Activated naive CD4-positive, alpha-beta T cell treated with anti-CD3 and anti-CD28 coated beads, Interleukin-2, amount 50 U/mL, for 24 hours (primary cell): Measurements from ENCODE around the gene TAF1B.
A peak's percentile ranks its signal among the peaks of the same experiment; 100 is the strongest.

Experiments
- H3K27ac Mint-ChIP-seq: one replicate; pipeline ENCODE4 v1.8.0; 2021; ENCODE audit warnings: mild to moderate bottlenecking, mixed read lengths
- H3K27me3 Mint-ChIP-seq: one replicate; pipeline ENCODE4 v1.8.0; 2021; ENCODE audit warnings: mixed read lengths
- H3K36me3 Mint-ChIP-seq: one replicate; pipeline ENCODE4 v1.8.0; 2021; ENCODE audit warnings: mixed read lengths
- H3K4me1 Mint-ChIP-seq: one replicate; pipeline ENCODE4 v1.8.0; 2021; ENCODE audit warnings: mixed read lengths
- H3K4me3 Mint-ChIP-seq: one replicate; pipeline ENCODE4 v1.8.0; 2021; ENCODE audit warnings: mild to moderate bottlenecking, mixed read lengths
- H3K9me3 Mint-ChIP-seq: one replicate; pipeline ENCODE4 v1.8.0; 2021; ENCODE audit warnings: mixed read lengths

Gene TAF1B

GRCh38 chr2:9805435-9806297 lies 37.6 kb upstream of the TAF1B start:
- no peaks in the 10 kb centered on the region for H3K27me3 Mint-ChIP-seq
- no peaks in the 10 kb centered on the region for H3K36me3 Mint-ChIP-seq
- no peaks in the 10 kb centered on the region for H3K4me1 Mint-ChIP-seq
- H3K9me3 Mint-ChIP-seq, result no peaks in the 10 kb centered on the region
- H3K27ac Mint-ChIP-seq, result no peak overlapping the region
- no peak overlapping the region for H3K4me3 Mint-ChIP-seq

- H3K36me3 Mint-ChIP-seq, result no peaks in the 10 kb centered on the region
- H3K9me3 Mint-ChIP-seq, result no peaks in the 10 kb centered on the region
- H3K4me3 Mint-ChIP-seq, result no peak overlapping the region
- H3K27me3 Mint-ChIP-seq, result no peaks in the 10 kb centered on the region
- H3K27ac Mint-ChIP-seq, result no peak overlapping the region
- H3K4me1 Mint-ChIP-seq, result no peaks in the 10 kb centered on the region
Measured at GRCh38 chr2:9806298-9806610, 37.0 kb upstream of the TAF1B start.

- Mint-ChIP-seq H3K27ac (no peak overlapping the region), H3K4me3 (no peak overlapping the region), H3K27me3 (no peaks in the 10 kb centered on the region), H3K4me1 (no peaks in the 10 kb centered on the region), H3K36me3 (no peaks in the 10 kb centered on the region), H3K9me3 (no peaks in the 10 kb centered on the region)
Measured at GRCh38 chr2:9806656-9807055, 36.6 kb upstream of the TAF1B start.

- H3K4me3 Mint-ChIP-seq, result no peak overlapping the region
- no peak overlapping the region for H3K27ac Mint-ChIP-seq
- no peaks in the 10 kb centered on the region for H3K27me3 Mint-ChIP-seq
- no peaks in the 10 kb centered on the region for H3K9me3 Mint-ChIP-seq
- H3K4me1 Mint-ChIP-seq, result no peaks in the 10 kb centered on the region
- no peaks in the 10 kb centered on the region for H3K36me3 Mint-ChIP-seq
Measured at GRCh38 chr2:9807056-9807455, 36.2 kb upstream of the TAF1B start.

GRCh38 chr2:9807555-9808305 lies 35.5 kb upstream of the TAF1B start:
- Mint-ChIP-seq H3K9me3 (no peaks in the 10 kb centered on the region), H3K27ac (no peak overlapping the region), H3K4me1 (no peaks in the 10 kb centered on the region), H3K36me3 (no peaks in the 10 kb centered on the region), H3K27me3 (no peaks in the 10 kb centered on the region), H3K4me3 (no peak overlapping the region)

- Mint-ChIP-seq H3K4me3 (no peak overlapping the region), H3K27ac (no peak overlapping the region), H3K27me3 (no peaks in the 10 kb centered on the region), H3K36me3 (no peaks in the 10 kb centered on the region), H3K9me3 (no peaks in the 10 kb centered on the region), H3K4me1 (no peaks in the 10 kb centered on the region)
Measured at GRCh38 chr2:9808334-9809063, 34.8 kb upstream of the TAF1B start.

GRCh38 chr2:9809064-9809356 lies 34.3 kb upstream of the TAF1B start:
- H3K27me3 Mint-ChIP-seq, result no peaks in the 10 kb centered on the region
- no peak overlapping the region for H3K4me3 Mint-ChIP-seq
- peaks cover 4% of the 10 kb centered on the region for H3K4me1 Mint-ChIP-seq
- H3K27ac Mint-ChIP-seq, result no peak overlapping the region
- no peaks in the 10 kb centered on the region for H3K36me3 Mint-ChIP-seq
- no peaks in the 10 kb centered on the region for H3K9me3 Mint-ChIP-seq

- no peak overlapping the region for H3K4me3 Mint-ChIP-seq
- H3K27me3 Mint-ChIP-seq, result no peaks in the 10 kb centered on the region
- no peaks in the 10 kb centered on the region for H3K9me3 Mint-ChIP-seq
- peaks cover 5% of the 10 kb centered on the region for H3K4me1 Mint-ChIP-seq
- peak overlapping the region; percentile 17 for H3K27ac Mint-ChIP-seq
- no peaks in the 10 kb centered on the region for H3K36me3 Mint-ChIP-seq
Measured at GRCh38 chr2:9809448-9810088, 33.7 kb upstream of the TAF1B start.

- Mint-ChIP-seq H3K36me3 (no peaks in the 10 kb centered on the region), H3K9me3 (no peaks in the 10 kb centered on the region), H3K27me3 (no peaks in the 10 kb centered on the region), H3K27ac (no peak overlapping the region), H3K4me3 (no peak overlapping the region), H3K4me1 (peaks cover 10% of the 10 kb centered on the region)
Measured at GRCh38 chr2:9811216-9811615, 32.1 kb upstream of the TAF1B start.

GRCh38 chr2:9811679-9812511 lies 31.4 kb upstream of the TAF1B start:
- Mint-ChIP-seq H3K27me3 (no peaks in the 10 kb centered on the region), H3K4me1 (peaks cover 13% of the 10 kb centered on the region), H3K36me3 (no peaks in the 10 kb centered on the region), H3K4me3 (no peak overlapping the region), H3K9me3 (no peaks in the 10 kb centered on the region), H3K27ac (no peak overlapping the region)

GRCh38 chr2:9812945-9813311 lies 30.3 kb upstream of the TAF1B start:
- Mint-ChIP-seq H3K9me3 (no peaks in the 10 kb centered on the region), H3K4me1 (peaks cover 15% of the 10 kb centered on the region), H3K4me3 (no peak overlapping the region), H3K27ac (no peak overlapping the region), H3K27me3 (no peaks in the 10 kb centered on the region), H3K36me3 (no peaks in the 10 kb centered on the region)

GRCh38 chr2:9813312-9814128 lies 29.8 kb upstream of the TAF1B start:
- no peak overlapping the region for H3K27ac Mint-ChIP-seq
- peaks cover 15% of the 10 kb centered on the region for H3K4me1 Mint-ChIP-seq
- H3K27me3 Mint-ChIP-seq, result no peaks in the 10 kb centered on the region
- no peak overlapping the region for H3K4me3 Mint-ChIP-seq
- no peaks in the 10 kb centered on the region for H3K36me3 Mint-ChIP-seq
- H3K9me3 Mint-ChIP-seq, result no peaks in the 10 kb centered on the region

GRCh38 chr2:9814129-9814868 lies 29.0 kb upstream of the TAF1B start:
- Mint-ChIP-seq H3K4me3 (no peak overlapping the region), H3K27me3 (no peaks in the 10 kb centered on the region), H3K4me1 (peaks cover 15% of the 10 kb centered on the region), H3K27ac (no peak overlapping the region), H3K36me3 (no peaks in the 10 kb centered on the region), H3K9me3 (no peaks in the 10 kb centered on the region)

- H3K9me3 Mint-ChIP-seq, result no peaks in the 10 kb centered on the region
- no peak overlapping the region for H3K27ac Mint-ChIP-seq
- peaks cover 15% of the 10 kb centered on the region for H3K4me1 Mint-ChIP-seq
- H3K4me3 Mint-ChIP-seq, result no peak overlapping the region
- H3K36me3 Mint-ChIP-seq, result no peaks in the 10 kb centered on the region
- no peaks in the 10 kb centered on the region for H3K27me3 Mint-ChIP-seq
Measured at GRCh38 chr2:9815076-9815475, 28.2 kb upstream of the TAF1B start.
